Stimulated activated CD4-positive, alpha-beta T cell treated with anti-CD3 and anti-CD28 coated beads, Interleukin-2, amount 100 ng/mL, for 48 hours (primary cell): ENCODE data around the gene KRTAP12-1.
"Not testable (repeated sequence)": the region's sequence is repeated elsewhere in the genome, so short reads cannot be mapped to it uniquely, and the experiment has no call there.

Source experiments
- DNase-seq, 2 donors: peaks; one replicate each; pipeline ENCODE4 v3.0.0-alpha.2; 2020

Gene KRTAP12-1

DNA sequence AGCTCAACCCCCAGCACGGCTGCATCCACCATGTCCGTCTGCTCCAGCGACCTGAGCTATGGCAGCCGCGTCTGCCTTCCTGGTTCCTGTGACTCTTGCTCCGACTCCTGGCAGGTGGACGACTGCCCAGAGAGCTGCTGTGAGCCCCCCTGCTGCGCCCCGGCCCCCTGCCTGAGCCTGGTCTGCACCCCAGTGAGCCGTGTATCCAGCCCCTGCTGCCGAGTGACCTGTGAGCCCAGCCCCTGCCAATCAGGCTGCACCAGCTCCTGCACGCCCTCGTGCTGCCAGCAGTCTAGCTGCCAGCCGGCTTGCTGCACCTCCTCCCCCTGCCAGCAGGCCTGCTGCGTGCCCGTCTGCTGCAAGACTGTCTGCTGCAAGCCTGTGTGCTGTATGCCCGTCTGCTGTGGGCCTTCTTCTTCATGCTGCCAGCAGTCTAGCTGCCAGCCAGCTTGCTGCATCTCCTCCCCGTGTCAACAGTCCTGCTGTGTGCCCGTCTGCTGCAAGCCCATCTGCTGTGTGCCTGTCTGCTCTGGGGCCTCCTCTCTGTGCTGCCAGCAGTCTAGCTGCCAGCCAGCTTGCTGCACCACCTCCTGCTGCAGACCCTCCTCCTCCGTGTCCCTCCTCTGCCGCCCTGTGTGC lies 15.3 kb upstream of the KRTAP12-1 start, which contains the start of gene KRTAP10-12:
Gene KRTAP10-12, plus strand, starts transcription at position 1 of the 639 bp plus-strand sequence. Its CDS starts 30 bp downstream, at position 31.
- not testable (repeated sequence) for DNase-seq

DNA sequence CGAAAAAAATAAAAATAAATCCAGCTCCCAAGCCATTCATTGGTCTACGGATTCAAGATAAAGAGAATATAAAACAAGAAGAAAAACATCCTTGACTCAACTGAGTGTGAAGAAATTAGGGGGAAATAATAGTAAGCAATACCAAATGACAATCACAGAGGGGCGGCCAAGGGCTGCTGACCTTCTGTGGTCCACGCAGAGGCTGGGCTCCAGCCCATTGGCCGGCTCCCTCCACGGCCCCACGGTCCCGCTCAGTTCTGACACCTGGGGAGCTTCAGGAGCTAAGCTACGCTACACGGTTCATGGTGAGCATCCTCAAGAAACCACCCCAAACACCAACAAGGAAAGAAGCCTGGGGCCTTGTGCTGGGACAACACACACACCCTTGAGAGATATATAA lies 14.6 kb upstream of the KRTAP12-1 start:
- no peak for DNase-seq

DNA sequence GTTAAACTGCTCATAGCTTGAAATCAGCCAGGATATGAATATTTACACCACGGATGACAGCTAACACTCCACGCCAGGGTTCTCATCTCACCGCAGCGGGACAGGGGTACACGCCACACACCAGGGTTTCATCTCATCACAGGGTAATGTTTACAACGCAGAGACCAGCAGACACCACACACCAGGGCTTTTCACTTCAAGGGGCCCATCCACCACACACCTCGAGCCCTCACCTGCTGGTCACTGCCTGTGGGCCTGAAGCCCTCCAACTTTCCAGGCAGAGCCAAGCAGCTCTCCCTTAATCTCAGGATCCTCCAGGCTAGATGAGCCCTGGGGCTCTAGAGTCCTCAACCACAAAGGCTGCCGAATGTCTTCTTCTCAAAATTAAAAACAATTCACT lies 13.7 kb upstream of the KRTAP12-1 start:
- DNase-seq, result no peak

DNA sequence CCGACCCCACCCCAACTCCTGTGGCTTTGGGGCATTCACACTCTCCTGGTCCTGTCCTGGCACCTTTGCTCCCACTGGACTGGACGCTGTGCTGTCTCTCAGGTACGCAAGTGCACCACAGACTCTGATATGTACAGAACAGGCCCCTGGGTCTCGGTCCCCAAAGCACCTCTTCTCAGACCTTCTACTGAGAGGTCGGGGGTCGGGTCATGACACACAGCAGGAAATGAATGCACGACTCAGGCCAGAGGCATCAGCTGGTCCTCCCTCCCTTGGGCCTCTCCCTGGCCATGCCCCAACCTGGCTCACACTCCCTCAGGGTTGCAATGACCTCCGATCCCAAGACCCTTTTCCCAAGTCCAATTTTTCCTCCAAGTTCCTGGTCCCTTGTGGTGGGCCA lies 13.2 kb upstream of the KRTAP12-1 start:
- DNase-seq, result no peak

DNA sequence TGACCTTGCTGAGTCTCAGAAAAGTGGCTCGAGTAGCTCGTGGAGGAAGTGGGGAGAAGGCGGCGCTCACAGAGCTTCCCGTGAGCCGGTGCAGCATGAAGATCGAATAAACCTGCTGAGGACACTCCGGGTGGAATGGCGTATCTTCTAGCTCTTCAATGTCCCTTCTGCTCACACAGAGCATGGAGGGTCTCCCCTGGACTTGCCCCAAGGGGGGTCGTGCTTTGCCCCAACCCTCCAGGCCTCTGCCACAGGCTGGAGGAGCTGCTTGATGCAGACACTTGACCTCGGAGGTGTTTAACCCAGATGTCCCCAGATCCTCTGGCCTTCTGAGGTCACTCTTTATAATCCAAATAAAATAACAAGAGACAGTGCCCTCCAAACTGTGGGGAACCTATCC lies 12.8 kb upstream of the KRTAP12-1 start:
- DNase-seq, result no peak

DNA sequence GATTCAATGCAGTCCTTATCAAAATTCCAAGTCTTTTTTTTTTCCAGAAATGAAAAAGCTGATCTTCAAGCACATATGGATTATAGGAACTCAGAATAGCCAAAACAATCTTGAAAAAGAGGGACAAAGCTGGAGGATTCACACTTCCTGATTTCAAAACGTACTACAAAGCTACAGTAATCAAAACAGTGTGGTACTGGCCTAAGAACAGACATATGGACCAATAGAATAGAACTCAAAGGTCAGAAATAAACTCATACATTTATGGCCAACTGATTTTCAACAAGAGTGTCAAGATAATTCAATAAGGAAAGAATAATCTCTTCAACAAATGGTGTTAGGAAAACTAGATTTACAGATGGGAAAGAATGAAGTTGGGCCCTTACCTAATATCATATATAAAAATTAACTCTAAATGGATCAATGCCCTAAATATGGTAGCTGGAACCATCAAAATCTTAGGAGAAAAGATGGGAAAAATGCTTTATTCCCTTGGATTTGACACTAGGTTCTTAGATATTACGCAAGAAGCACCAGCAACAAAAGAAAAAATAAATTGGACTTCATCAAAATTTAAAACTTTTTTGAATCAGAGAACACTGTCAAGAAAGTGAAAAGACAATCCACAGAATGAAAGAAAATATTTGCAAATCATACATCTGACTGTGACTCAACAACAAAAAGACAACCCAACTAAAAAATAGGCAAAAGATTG lies 11.0 kb upstream of the KRTAP12-1 start:
- DNase-seq, result no peak

DNA sequence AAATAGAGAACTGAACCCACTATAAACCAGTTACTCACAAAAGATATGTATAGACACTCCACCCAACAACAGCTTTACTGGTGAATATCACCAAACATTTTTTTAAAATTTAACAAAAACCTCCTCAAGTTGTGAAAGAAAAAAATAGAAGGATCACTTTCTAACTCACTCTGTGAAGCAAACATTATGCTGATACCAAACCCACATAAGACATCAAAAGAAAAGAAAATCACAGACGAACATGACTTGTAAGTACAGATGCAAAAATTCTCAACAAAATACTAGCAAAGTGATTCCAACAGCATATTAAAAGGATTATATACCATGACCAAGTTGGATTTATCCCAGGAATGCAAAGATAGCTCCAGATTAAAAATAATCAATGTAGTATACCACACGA lies 9.7 kb upstream of the KRTAP12-1 start:
- no peak for DNase-seq

DNA sequence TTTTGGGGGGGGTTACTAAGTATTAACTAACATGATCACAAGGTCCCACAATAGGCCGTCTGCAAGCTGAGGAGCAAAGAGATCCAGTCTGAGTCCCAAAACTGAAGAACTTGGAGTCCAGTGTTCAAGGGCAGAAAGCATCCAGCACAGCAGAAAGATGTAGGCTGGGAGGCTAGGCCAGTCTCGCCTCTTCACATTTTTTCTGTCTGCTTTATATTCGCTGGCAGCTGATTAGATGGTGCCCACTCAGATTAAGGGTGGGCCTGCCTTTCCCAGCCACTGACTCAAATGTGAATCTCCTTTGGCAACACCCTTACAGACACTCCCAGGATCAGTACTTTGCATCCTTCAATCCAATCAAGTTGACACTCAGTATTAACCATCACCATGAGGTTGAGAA lies 7.8 kb upstream of the KRTAP12-1 start:
- not testable (repeated sequence) for DNase-seq

DNA sequence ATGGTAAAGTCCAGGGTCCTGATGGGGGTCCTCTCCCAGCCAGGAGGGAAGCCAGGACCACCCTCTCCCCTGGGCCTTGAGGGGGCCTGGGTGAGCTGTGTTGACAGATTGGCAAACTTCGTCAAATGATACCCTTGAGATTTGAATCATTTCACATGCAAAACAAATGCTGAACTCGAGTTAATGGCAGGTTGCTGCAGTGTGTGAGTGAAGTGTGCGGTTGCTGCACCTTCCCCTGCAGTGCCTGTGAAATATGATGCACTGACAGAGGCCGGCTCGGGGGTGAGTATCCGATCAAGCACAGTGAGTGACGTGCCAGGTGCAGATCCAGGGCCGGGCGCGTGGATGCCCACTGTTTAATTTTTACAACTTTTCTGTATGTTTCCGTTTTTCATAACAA lies 5.7 kb upstream of the KRTAP12-1 start:
- DNase-seq, result no peak

DNA sequence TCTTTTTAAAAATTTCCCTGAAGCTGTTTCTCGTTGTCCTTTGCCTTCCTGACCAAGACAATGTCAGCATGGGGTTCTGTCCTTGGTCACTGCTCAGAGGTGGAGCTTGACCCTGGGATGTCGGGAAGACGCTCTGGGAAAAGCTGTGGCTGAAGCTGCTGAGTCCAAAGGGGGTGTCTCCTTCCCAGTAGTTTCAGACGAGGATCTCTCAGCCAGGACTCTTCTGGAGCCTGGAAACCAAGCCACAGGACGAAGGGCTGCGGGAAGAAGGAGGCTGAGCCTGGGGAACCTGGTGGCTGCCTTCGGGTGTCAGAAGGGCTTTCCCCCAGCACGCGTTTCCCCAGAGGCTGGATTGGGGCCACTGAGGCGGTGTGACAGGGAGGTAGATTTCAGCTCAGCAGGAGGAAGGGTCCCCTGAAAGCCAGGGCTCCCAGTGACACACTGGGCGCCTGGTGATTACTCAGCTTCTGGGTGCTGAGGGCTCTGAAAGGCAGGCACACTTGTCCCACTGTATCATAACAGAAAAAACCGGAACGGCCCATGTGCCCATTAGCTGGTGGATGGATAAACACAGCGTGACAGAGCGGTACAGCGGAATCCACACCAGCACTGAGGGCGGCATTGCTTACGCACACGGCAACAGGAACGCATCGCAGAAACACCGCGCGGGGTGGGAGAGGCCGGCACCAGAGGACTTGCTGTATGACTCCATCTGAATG lies 5.0 kb upstream of the KRTAP12-1 start:
- no peak for DNase-seq

DNA sequence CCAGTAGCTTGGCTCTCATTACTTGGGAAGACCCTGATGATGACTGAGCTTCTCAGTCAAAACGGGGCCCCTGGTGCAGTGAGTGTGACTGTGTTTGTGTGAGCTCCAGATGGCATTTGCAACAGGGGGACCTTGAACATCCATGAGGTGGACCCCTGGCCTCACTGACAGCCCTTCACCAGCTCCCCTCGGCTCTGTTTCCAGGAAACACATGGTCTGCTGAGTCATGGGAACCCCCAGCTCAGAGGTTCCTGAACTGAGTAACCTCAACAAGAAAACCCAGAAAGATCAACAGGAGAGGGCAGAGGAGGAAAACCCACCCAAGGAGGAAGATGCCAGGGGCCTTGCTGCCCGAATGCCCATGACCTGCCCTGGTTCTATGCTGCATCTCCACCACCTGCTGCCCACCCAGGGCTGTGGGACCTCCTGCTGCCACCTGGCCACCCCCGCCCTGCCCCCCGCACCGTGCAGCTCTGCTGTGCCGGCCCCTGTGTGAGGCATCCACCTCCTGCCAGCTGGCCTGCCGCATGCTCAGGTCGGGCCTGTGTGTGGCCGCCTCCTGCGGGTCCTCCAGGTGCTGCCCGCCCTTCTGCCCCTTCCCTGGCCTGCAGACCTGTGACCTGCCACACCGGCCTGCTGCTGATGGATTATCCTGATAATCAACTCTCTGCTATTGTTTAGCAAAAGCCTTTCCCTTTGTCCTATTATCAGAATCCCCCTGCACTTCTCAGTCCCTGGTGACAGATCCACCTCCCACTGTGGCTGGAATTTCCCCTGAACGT lies 4.2 kb upstream of the KRTAP12-1 start:
- DNase-seq, result no peak

DNA sequence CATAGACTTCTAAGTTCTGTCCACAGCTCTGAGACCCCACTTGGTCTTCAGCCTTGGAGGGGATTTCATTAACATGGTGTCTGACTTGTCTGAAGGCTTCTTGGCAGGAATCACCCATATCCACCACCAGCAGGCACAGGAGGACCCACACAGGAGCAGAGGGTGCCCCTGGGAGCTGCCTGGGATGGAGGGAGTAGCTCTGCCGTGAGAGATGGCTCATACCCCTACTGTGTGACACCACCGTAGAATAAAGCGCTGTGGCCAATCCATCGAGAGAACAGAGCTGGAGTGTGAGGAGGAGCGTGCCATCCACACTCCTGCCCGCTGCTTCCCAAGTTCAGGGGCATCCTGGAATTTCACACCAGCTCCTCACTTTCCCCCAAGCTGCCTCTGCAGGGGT lies 3.1 kb upstream of the KRTAP12-1 start:
- not testable (repeated sequence) for DNase-seq

DNA sequence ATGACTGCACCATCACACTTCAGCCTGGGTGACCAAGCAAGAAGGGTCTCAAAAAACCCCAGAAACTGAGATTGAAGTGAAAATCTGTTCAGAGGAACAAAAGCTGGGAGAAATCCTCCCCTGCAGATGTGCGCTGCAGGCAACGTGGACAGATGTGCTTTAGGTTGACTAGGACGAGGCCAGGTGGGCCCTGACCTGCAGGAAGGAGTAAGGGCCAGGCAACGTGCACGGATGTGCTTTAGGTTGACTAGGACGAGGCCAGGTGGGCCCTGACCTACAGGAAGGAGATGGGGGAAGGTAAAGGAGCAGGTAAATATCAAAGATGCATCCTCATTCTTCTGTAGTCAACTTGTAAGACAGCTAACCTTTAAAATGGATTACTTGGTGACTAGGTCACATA lies 2.5 kb upstream of the KRTAP12-1 start:
- no peak for DNase-seq

DNA sequence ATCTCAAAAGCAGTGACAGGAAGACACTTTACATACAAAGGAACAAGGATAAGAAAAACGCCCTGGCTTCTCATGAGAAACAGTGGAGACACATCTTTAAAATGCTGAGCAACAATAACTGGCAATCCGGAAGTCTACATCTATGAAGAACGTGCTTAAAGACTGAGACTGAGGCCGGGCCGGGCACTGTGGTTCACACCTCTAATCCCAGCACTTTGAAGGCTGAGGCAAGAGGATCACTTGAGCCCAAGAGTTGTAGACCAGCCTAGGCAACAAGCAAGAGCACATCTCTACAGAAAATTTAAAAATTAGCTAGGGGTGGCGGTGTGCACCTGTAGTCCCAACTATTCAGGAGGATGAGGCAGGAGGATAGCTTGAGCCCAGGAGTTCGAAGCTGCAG lies 2.1 kb upstream of the KRTAP12-1 start:
- DNase-seq, result no peak

DNA sequence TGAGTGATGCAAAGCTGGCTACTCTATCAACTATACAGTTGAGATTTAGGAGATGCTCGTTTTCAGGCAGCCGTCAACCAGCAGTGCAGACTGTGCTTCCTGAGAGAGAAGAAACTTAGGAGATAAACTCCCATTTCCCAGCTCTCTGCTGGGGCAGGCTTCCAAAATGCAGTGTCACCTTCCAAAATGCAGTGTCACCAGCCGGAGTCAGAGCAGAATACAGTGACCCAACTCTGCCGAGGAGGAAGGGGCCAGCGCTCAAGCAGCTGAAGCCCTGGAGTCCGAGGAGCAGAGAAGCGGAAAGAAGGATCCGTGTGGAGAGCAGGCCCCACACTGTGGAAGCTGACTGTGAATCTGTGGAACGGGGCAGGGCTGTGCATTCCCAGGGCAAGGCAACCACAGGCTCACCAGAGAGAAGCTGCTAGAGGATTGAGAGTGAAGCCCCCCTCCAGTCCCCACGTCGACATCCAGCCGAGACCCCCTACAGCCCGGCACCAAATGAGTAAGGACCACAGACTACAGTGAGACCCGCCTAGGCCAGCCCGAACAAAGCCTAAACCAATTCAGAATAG lies 703 bp upstream of the KRTAP12-1 start:
- DNase-seq, result no peak

DNA sequence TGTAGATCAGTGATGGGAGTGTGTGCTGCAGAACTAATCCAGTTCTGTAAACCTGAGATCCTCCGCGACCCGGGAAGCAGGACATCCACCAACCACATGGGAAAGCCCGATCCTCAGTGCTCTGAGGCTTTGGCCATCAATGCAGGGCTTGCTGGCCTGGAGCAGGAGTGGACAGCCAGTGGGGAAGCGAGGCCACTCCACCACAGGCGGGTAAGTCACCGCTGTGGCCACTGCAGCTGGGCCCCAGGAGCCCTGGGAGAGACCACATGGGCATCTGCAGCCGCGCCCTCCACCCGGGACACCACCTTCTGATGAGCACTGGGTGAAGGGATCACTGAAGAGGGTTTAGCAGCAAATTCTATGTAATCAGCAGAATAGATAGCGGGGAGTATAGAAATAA lies 811 bp downstream of the KRTAP12-1 start:
- no peak for DNase-seq

DNA sequence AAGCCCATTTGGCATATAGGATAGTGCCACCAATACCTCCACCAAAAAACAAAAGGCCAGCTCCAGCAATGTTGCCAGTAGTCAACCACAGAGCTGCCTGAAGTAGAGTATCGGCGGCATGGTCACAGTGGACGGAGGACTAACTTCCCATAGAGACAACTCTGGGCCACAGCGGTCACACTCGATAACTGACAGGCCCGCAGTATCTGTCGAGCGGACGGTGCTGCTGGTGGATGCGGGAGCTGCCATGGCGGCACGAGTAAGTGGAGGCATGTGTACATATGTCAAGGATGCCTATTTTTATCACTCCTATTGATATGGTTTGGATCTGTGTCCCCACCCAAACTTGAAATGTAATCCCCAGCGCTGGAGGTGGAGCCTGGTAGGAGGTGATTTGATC lies 4.1 kb downstream of the KRTAP12-1 start:
- DNase-seq, result no peak

DNA sequence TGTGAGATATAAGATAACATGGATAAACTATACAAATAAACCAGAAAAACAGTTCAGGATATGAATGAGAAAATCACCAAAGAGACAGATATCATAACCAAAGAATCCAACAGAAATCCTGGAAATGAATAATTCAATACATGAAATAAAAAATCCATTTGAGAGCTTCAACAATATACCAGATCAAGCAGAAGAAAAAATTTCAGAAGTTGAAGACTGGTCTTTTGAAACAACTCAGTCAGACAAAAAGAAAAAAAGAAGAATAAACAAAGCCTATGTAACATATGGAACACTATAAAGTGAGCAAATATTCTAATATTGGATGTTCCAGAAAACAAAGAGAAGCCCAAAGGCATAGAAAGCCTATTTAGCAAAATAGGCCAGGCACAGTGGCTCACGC lies 10.1 kb downstream of the KRTAP12-1 start:
- DNase-seq, result no peak

DNA sequence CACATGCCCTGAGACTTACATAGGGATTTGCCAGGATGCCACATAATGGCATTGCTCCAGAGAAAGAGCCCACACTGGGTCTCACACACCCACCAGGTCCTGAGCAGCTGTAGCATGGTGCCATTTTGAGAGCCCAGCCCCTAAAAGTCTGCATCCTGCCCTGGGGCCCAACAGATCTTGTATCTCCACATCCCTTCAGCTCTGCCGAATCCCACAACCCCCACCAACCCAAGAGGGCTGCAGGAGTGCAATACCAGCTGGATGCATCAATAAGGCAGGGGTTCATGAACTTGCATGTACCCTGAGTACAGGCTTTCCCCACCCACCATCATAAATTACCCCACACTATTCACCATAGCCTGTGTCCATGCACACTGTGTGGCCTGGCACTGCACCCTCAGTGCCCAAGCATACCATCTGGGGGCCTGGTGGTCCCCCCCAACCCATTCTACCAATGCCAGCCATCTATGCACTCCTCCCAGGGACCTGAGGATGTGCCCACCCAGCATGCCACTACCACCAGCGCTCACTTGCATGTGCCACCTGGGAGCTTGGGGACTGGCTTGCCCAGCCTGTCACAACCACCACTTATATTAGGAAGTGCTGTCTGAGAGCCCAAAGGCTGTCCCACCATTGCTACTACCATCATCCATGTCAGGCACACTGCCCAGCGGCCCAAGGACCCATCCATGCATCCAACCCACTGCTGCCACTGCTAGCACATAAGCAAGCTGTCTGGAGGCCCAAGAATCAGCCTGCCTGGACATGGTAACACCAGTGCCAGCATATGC lies 11.1 kb downstream of the KRTAP12-1 start:
- no peak for DNase-seq

DNA sequence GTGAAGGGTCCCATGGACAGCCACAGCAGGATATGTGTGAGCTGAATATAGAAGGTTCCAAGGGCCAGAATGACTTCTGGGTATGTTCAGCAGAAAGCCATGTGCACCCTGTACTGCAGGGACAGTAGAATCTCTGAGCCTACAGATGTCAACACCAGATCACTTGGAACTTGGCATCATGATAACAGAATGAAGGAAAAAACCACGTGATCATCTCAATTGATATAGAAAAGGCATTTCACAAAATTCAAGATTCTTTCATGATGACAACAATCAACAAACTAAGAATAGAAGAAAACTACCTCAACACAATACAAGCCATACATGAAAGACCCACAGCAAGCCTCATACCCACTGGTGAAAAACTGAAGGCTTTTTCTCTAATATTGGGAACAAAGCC lies 14.4 kb downstream of the KRTAP12-1 start:
- no peak for DNase-seq

DNA sequence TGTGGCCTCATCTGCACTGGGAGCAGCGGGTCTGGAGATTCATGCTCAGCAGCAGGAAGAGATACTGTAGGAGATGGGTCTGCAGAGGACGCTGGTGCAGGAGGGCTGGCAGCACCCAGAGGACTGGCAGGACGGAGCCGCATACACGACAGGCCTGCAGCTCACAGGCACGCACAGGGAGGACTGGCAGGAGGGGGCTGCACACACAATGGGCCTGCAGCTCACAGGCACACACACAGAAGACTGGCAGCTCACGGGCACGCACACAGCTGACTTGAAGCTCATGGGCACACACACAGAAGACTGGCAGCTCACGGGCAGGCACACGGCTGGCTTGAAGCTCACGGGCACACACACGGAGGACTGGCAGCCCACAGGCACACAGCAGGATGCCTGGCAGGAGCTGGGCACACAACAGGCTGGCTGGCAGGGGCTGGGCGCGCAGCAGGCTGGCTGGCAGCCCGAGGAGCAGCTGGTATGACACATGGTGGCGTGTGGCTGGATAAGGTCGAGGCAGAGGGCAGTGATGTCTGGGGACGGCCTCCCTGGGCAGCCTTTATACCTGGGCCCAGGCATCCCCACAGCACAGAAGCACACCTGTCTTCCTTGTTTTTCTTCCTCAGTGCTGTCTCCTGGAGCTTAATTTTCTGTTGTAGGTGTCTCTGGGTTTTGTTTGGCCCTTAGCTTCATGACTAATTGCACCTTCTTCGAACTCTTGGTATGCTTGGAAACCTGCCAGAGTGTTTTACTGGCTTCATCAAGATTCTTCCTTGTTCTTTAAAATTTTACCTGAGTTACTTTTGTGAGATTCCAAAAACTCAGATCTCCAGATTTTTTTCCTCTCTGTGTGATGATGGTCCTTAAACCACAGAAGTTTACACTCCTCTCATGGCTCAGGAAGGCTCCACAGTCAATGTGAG lies 15.3 kb downstream of the KRTAP12-1 start, which contains the start of gene KRTAP12-2:
Gene KRTAP12-2, minus strand, starts transcription at position 527 of the 920 bp plus-strand sequence. Its CDS starts 41 bp downstream, at position 486.
- DNase-seq, result no peak
